HG03103 (cell line): ENCODE measurements around the gene PHACTR2.

ENCODE experiments used
- ATAC-seq: cut with Tn5 transposase; IDR thresholded peaks from one replicate; pipeline ENCODE4 v1.9.1; 2021; ENCODE audit warnings: low read depth; ENCODE audit not compliant: unreplicated experiment

PHACTR2 gene

DNA sequence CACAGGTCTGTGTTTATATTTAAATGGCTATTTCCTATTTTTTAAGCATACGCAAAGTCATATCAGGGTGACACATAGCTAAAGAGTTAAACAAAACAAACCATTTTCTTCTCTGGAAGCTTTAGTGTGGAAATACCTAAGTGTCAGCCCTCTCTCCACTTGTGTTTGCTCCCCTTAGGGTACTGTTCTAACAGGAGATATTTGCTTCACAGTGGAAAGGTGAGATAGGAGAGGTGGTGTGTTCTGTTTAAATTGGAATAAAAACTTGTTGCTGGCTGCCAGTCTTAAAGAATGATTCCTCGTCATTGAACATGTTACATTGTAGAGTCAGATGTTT, 18.9 kb downstream of the PHACTR2 start:
- no peak for ATAC-seq

DNA sequence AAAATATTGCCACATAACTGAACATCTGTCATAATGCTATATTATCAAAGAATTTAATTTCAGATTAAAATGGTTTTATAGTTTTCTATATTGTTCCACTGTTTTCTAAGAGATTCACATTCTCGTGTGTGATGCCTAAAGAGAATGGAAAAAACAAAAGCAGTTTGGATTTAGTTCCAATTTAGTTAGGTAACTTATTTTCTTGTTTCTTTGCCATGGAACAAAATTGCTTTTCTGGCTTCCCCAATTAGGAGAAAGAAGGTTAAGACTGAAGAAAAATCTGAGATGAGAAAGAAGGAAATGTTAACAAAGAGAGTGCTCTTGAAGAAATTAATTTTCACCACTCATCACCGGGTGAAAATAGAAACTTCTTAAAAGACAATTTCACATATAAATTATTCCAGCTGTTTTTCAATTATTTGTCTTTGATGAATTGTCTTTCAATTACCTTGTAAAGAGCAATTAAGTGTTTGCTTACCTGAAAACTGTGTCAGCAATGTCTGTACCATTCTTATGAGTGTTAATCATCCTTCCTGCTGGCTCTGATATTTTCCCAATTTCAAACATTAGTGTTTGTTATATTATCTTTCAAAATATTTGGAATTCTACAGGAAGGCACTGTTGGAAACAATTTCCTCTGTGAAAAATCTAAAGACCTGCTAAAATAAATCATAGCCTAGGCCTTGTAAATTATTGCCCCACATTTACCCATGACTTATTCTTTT, 19.5 kb downstream of the PHACTR2 start:
- no peak for ATAC-seq

DNA sequence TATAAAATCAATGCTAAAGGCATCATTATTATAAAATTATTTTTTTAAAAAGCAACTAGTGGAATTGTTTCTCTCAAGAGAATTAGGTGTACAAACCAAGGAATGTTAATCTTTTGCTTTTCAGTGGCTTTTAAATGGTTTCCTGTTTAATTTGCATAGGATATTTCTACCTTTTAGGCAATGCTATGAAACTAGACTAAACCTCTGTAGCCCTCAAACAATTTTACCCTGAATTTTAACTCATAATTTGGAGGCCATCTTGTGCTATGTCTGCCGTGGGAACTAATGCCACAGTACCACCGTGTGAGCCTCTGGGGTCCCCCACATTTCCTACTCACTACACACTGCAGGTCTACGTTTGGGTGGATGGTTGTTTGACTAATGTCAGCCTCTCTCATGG, 20.6 kb downstream of the PHACTR2 start:
- no peak for ATAC-seq

DNA sequence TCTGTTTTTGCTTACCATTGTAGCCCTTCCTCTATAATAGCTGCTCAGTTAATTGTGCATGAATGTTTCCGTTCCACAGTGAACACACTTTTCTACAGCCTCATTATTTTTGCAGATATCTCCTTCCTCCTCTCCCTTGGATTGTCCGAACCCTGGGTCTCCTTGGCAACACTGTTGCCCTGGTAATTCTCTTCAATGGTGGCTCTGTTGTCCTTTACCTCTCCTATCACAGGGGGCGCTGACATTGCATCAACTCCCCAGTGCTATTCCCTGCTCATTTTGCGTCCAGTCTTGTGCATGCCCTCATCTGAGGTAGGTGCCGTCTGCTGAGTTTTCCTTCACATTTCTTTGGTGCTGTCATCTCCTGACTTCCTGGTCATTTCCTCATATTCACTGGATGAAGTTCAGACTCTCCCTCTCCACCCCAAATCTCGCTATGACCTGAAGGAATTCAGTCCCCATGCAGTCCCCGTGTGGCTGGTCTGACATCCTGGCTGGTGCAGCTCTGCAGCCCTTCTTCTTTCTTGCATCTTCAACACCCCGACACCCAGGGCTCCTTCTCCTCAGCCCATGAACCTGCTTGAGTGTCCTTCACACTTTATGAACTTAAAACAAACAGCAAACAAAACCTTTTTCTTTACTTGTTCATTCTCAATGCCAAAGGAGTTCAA, 21.1 kb downstream of the PHACTR2 start:
- ATAC-seq, result no peak

DNA sequence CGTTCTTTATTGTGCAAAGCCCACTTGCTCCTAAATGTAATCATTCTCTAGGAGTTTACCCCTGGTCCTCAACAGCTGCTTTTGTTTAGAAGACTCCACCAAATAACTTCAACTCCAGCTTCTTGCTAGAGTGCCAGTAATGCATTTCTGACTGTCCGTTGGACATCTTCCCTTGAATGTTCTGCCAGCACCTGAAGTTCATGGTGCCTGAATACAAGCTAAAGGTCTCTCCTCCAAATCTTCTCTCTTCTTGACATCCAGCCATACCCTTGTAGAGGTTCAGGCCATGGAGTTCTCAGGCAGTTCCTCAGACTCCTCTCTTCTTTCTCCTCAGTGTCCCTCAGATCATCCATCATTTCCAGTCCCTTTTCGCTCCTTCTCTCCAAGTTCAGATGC, 21.7 kb downstream of the PHACTR2 start:
- ATAC-seq, result no peak

DNA sequence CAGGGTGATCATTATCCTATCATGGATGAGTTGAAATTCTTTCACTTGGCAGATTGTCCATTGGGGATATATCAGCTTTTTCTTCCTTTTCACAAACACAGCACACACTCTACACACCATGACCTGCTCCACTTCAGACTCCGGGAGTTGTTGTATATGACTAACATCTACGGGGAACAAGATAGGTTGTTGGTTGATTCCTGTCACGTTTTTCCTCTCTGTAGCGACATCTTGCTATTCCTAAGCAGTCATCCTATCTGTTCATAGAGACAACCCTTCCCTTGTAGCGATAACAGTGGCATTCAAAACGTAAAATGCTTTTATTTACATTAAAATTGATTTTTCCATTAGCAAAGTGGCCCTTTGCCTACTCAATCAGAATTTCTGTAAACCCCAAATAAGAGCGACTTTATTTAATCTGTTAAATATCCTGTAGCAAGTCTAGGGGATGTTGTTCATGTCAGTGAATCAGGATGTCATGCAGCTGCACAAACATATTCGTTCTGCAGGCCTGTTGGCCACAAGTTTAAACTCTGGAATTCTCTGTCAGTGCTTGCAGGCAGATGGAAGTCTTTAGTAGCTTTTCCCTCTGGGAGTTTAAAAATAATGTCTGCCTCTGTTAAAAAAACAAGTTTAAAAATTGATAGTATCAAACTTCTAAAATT, 23.1 kb downstream of the PHACTR2 start:
- ATAC-seq, result no peak

DNA sequence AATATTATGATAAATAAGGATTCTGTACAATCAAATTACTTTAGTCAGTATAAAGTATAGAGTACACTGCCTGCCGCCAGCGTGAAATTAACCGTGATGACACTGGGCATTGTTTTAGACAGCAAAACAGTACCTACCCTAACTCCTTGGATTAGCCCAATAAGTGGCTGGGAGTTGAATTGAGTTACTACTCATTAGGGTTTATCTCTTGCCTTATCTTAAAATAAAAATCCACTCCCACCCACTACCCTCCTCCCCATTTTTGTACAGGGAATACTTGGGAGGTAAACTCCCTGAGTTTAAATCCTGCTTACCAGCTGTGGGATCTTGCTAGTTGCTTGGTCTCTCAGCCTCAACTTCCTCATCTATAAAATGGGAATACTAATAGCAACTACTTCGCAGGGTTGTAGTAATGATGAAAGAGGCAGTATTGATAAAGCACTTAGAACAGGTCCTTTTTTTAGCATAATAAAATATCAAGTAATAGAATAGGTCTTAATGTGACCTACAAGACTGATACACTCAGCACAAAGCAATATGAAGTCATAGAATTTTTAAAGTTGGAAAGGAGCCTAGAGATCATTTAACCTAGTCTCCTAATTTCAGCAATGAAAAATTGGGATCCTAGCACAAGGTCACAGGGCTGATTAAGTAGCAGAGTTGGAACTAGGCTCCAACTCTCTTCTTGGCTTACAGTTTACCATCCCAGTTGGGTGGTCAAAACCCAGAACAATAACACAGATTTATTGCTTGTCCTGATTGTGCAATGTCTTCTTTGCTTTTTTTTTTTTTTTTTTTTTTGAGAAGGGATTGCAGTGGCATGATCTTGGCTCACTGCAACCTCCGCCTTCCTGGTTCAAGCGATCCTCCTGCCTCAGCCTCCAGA, 23.8 kb downstream of the PHACTR2 start:
- ATAC-seq, result no peak

DNA sequence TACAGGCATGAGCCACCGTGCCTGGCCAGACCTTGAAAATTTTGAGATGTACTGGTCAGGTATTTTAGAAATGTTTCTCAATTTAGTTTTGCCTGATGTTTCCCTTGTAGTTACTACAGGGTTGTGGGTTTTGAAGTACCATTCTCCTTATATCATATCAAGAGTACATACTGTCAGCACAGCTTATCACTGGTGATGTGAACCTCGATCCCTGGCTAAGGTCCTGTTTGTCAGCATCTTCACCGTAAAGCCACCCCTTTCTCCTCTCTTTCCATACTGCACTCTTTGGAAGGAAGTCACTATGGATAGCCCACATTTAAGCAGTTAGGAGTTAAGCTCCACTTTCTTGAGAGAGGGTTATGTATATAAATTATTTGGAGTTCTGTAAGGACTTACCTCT, 27.8 kb downstream of the PHACTR2 start:
- ATAC-seq, result no peak

DNA sequence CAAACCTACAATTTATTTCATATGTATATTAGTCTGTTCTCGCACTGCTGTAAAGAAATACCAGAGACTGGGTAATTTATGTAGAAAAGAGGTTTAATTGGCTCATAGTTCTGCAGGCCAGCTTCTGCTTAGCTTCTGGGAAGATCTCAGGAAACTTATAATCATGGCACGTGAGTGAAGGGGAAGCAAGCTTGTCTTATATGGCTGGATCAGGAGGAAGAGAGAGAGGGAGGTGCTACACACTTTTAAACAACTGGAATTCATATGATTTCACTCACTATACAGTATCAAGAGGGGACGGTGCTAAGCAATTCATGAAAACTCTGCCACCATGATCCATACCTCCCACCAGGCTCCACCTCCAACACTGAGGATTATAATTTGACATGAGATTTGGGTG, 29.9 kb downstream of the PHACTR2 start:
- ATAC-seq, result no peak

DNA sequence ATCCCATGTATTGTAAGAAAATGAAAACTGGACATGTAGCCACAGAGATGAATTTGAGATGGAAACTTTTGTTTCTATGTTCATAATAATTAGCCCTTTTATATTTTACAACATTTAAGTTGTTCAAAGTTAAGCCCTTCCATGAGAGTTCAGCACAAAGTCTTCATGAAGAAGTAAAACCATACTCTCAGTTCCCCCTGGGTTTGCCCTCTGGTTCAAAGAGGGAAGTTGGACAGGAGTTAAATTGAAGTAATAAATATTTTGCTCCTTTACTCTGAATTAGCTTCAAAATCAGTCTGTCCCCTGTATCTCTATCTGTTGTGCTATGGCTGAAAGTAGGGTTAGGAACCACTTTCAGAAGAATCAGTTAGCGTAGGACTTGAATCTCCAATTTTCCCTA, 31.1 kb downstream of the PHACTR2 start:
- ATAC-seq, result no peak

DNA sequence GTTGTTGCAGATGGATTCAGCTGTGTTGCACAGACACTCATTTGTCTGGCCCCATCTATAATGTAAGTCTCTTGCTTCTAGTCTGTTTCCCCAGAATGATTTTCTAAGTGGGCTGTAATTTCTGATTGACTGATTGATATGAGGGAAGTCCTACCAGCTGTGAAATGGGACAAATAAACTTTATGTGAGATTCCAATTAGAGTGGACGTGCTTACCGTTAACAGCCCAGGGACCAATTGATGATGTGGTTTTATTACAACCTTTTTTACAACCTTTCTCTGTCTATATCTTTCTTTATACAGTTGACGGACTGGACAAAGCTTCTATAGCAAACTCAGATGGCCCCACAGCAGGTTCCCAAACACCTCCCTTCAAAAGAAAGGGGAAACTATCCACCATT, 33.9 kb downstream of the PHACTR2 start:
- no peak for ATAC-seq

DNA sequence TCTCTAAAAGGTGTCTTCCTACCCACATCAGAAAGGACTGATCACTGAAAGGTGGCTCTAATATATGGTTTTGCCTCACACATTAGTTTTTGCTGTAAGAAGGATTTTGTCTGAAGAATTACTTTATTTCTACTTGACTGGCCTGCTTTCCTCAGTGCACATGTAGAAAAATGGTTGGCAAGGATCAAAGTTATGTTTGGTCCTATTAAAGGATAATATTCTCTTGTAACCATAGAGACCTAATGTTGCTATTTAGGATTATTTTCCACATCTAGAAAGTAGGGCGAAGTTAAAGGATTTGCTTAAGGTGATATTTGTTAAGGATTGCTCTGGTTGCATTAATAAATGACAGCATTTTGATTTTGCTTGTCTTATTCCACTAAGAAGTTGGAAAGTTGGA, 40.7 kb downstream of the PHACTR2 start:
- ATAC-seq, result no peak

DNA sequence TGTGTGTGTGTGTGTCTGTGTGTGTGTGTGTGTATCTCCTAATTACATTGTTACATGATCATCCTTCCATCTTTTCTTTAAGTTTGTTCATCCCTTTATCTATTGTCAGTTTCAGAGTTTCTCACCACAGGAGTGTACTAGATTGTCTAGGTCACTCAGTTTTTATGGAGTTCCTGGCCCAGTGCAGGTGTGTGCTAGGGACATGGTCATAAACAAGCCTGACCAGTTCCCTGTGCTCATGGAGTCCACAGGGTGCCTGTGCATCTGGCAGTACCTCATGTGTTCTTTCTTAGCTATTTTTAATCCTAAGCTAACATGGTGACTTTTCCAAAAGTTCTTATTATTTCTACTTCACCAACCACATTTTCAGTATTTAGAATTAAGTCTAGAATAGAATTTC, 43.9 kb downstream of the PHACTR2 start:
- no peak for ATAC-seq

DNA sequence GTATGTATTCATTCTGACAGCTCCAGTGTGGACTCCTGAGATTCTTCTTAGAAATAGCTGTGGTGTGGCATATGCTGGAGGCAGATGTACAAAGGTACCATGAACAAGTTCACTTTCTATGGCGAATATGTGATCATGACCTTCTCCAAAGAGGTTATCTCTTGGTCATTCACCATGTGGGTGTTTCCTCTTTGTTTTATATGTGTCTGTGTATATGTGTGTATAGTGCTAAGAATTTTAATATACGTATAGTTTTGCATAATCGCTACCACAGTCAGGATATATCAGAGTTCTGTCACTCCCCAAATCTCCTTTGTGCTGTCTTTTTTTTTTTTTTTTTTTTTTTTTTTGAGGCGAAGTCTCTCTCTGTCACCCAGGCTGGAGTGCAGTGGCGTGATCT, 47.1 kb downstream of the PHACTR2 start:
- no peak for ATAC-seq

DNA sequence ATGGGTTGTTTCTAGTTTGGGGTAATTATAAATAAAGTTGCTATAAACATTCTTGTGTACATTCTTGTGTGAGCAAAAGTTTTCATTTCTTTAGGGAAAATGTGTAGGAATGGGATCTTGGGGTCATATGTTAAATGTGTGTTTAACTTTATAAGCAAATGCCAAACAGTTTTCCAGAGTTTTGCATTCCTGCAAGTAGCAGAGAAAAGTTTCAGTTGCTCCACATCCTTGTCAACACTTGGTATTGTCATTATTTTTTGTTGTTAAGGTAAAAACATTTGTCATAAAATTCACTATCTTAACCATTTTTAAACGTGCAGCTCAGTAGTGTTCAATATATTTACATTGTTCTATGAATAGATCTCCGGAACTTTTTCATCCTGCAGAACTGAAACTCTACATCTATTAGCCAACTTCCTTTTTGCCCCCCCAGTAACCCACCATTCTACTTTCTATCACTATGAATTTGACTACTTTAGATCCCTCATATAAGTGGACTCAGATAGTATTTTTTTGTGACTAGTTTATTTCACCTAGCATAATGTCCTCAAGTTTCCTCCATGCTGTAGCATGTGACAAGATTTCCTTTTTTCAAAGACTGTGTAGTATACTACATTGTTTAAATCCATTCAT, 48.4 kb downstream of the PHACTR2 start:
- ATAC-seq, result peak; percentile 81

DNA sequence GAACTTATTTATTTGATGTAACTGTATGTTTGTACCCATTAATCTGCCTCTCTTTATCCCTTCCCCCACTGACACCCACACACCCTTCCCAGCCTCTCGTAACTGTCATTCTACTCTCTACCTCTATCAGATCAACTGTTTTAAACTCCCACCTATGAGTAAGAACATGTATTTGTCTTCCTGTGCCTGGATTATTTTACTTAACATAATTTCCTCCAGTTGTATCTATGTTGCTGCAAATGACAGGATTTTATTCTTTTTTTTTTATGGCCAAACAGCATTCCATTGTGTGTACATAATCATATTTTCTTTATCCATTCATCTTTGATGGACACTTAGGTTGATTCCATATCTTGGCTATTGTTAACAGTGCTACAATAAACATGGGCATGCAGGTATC, 49.3 kb downstream of the PHACTR2 start:
- ATAC-seq, result no peak

DNA sequence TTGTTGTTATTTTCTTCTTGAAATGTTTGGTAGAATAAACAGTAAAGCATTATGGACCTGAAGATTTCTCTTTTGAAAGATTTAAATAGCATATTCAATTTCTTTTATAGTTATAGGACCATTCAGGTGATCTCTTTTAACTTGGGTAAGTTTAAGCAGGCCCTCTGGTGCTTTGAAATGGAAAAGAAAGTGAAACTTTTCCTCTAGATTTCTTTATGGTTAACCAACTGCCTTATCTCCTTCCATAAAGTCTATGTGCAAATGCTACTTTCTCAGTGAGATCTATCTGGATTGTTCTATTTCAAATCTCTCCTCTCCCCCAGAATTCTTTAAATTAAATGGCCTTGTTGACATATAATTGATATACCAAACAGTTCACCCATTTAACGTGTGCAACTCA, 54.0 kb downstream of the PHACTR2 start:
- ATAC-seq, result no peak

DNA sequence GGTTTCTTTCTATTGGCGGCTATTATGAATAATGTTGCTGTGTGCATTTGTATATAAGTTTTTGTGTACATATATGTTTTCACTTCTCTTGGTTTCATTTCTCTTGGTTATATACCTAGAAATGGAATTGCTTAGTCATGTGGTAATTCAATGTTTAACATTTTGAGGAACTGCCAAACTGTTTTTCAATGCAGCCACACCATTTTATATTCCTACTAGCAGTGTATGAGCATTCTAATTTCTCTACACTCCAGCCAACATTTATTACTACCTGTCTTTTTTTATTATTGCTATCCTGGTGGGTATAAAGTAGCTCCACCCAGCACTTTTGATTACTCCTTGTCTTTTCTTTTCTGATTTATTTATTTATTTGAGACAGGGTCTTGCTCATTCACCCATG, 54.8 kb downstream of the PHACTR2 start:
- ATAC-seq, result no peak

DNA sequence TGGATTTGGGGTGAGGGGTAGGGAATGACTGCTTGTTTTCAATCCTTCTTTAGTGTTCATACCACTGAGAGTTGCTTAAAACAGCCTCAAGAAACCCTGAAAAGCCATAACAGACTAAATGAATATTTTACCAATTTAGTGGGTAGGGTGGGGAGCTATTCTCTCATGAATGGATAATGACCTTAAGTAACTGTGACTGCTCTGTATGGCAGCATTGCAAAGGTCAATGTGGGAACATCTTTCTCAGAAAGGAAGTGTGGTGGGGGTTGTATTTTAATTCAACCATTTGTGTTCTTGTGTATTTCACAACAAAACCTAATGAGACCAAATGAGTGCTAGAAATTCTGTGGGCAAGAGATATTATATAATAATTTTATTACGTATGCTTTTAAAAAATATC, 55.7 kb downstream of the PHACTR2 start:
- ATAC-seq, result no peak

DNA sequence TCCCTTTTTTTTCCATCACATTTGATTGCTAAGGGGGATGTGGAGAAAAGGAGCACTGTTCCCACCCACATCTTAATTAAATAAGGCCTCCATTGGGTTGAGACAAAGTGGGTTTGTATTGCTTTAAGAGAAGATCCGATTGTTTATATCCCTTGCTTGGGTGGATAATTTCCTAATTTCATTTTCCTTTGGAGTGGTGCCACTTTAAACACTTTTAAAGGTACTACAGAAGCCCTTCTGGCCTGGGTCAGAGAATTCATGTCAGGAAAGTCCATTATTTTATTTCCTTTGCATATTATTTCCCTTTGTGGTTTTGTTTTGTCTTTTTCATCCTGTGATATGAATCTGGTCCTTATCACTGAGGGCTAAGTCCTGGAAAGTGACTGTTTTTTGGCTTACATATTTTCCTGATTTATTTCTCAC, 56.9 kb downstream of the PHACTR2 start:
- ATAC-seq, result no peak
